ENCODE measurements around the gene ECT2.

DNA sequence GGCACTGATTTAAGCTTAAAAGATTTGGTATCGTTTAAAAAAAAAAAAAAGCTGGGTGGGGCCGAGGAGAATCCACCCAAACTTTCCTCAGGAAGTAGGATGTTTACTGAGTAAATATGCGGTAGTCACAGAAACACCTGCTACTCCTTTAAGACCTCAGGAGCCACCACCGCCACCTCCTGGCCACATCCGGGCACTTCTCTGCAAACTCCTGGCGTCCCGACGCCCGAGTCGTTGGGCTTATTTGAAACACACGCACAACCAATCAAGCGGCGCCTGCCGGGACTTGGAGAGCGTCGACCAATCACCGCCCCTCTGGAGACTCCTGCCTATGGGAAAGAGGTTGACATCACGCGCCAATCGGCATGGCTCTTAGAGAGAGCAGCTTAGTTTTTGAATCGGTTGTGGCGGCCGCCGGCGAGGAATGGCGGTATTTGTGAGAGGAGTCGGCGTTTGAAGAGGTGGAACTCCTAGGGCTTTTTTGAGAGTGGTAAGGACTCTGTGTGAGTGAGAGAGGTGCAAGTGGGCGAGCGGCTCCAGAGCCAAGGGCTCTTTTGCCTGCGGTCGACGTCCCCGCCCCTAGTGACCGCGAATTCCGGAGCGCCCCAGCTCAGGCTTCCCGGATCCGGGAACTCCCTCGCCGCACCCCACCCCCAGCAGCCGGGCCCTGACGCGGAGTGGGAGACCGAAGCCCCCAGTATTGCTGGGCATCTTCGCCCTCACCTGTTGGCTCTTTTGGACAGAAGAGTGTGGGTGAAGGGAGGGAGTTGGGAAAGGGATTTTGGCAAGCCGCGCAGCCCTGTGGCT, at the start of gene ECT2:
- TF ChIP-seq EZH2phosphoT487 (IDR thresholded peaks at IDR 0.05; ENCODE audit: borderline replicate concordance, low read depth, low read length): no peak
- TF ChIP-seq, protein P1, sequence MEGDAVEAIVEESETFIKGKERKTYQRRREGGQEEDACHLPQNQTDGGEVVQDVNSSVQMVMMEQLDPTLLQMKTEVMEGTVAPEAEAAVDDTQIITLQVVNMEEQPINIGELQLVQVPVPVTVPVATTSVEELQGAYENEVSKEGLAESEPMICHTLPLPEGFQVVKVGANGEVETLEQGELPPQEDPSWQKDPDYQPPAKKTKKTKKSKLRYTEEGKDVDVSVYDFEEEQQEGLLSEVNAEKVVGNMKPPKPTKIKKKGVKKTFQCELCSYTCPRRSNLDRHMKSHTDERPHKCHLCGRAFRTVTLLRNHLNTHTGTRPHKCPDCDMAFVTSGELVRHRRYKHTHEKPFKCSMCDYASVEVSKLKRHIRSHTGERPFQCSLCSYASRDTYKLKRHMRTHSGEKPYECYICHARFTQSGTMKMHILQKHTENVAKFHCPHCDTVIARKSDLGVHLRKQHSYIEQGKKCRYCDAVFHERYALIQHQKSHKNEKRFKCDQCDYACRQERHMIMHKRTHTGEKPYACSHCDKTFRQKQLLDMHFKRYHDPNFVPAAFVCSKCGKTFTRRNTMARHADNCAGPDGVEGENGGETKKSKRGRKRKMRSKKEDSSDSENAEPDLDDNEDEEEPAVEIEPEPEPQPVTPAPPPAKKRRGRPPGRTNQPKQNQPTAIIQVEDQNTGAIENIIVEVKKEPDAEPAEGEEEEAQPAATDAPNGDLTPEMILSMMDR (conservative IDR thresholded peaks at IDR 0.05; ENCODE audit: low read length): peak; percentile 78

All from OCI-LY7 (cell line).